Mesendoderm (in vitro differentiated cells): ENCODE data around the gene PVR.

Experiments used
- DNase-seq: peaks from one replicate; pipeline ENCODE4 v3.0.0; 2013
- H2AK5ac ChIP-seq: 2 replicates; pipeline ENCODE4 v1.6.1; 2013; ENCODE audit warnings: low read length, inconsistent platforms
- H2BK120ac ChIP-seq: 2 replicates; pipeline ENCODE4 v1.6.1; 2013; ENCODE audit warnings: low read depth, mild to moderate bottlenecking, low read length, moderate library complexity, mixed read lengths
- H2BK15ac ChIP-seq: replicated peaks from 2 replicates; pipeline ENCODE4 v1.6.1; 2013; ENCODE audit warnings: low read depth, mild to moderate bottlenecking, moderate library complexity
- H2BK5ac ChIP-seq: 2 replicates; pipeline ENCODE4 v1.6.1; 2013; ENCODE audit warnings: low read length, inconsistent platforms
- H3K18ac ChIP-seq: 2 replicates; pipeline ENCODE4 v1.6.1; 2013; ENCODE audit warnings: mild to moderate bottlenecking, low read length, mixed read lengths
- H3K23ac ChIP-seq: one replicate; pipeline ENCODE4 v1.6.1; 2013; ENCODE audit warnings: low read length
- H3K27ac ChIP-seq: 2 replicates; pipeline ENCODE4 v1.5.1; 2013; ENCODE audit warnings: low read depth, mild to moderate bottlenecking, inconsistent platforms, low read length, moderate library complexity
- H3K27me3 ChIP-seq: 2 replicates; pipeline ENCODE4 v1.6.1; 2013; ENCODE audit warnings: low read length, control low read depth, mild to moderate bottlenecking, inconsistent platforms; ENCODE audit not compliant: insufficient read depth, poor library complexity
- H3K36me3 ChIP-seq: 2 replicates; pipeline ENCODE4 v1.6.1; 2013; ENCODE audit warnings: low read length, inconsistent platforms; ENCODE audit not compliant: control insufficient read depth, insufficient read depth
- H3K4ac ChIP-seq: one replicate; pipeline ENCODE4 v1.6.1; 2013; ENCODE audit warnings: low read depth, mild to moderate bottlenecking, low read length, moderate library complexity
- H3K4me1 ChIP-seq: 2 replicates; pipeline ENCODE4 v1.6.1; 2013; ENCODE audit warnings: low read depth, low read length, inconsistent platforms; ENCODE audit not compliant: control insufficient read depth
- H3K4me2 ChIP-seq: 2 replicates; pipeline ENCODE4 v1.6.1; 2013; ENCODE audit warnings: low read length
- H3K4me3 ChIP-seq: 2 replicates; pipeline ENCODE4 v1.5.1; 2013; ENCODE audit warnings: mild to moderate bottlenecking, low read length
- H3K56ac ChIP-seq: one replicate; pipeline ENCODE4 v1.6.1; 2013; ENCODE audit warnings: low read length
- H3K79me1 ChIP-seq: 2 replicates; pipeline ENCODE4 v1.6.1; 2013; ENCODE audit warnings: low read length, inconsistent platforms
- H3K79me2 ChIP-seq: 2 replicates; pipeline ENCODE4 v1.6.1; 2013; ENCODE audit warnings: mild to moderate bottlenecking, low read length; ENCODE audit not compliant: control insufficient read depth, insufficient read depth
- H3K9ac ChIP-seq: 2 replicates; pipeline ENCODE4 v1.6.1; 2013; ENCODE audit warnings: low read length, inconsistent platforms
- H4K5ac ChIP-seq: one replicate; pipeline ENCODE4 v1.6.1; 2013; ENCODE audit warnings: low read length
- H4K8ac ChIP-seq: one replicate; pipeline ENCODE4 v1.6.1; 2013; ENCODE audit warnings: low read depth, mild to moderate bottlenecking, control low read depth, low read length, moderate library complexity
- WGBS: extraction: QIAGEN DNeasy Blood & Tissue Kit; methylation state at CpG from one replicate; pipeline ENCODE4 v1.1.7; 2013; ENCODE audit warnings: low lambda C conversion rate, missing lambda C conversion rate; ENCODE audit not compliant: insufficient coverage; ENCODE audit errors: extremely low coverage; 5-methylcytosine and 5-hydroxymethylcytosine counted together

The PVR gene

GRCh38 chr19:44672226-44672625, 28.5 kb downstream of the PVR start:
- Histone ChIP-seq H4K8ac (no peak overlapping the region), H2BK120ac (no peak overlapping the region), H3K27ac (no peak overlapping the region), H3K4me3 (no peak overlapping the region), H3K79me2 (no peaks in the 10 kb centered on the region), H2BK15ac (no peak overlapping the region), H3K9ac (no peak overlapping the region), H3K27me3 (no peaks in the 10 kb centered on the region), H3K36me3 (no peaks in the 10 kb centered on the region), H3K4me1 (no peaks in the 10 kb centered on the region), H3K79me1 (no peaks in the 10 kb centered on the region), H2AK5ac (no peak overlapping the region), H2BK5ac (no peak overlapping the region), H3K56ac (no peak overlapping the region), H3K4ac (no peak overlapping the region), H3K18ac (no peak overlapping the region), H3K23ac (peak overlapping the region; percentile 45), H3K4me2 (no peak overlapping the region), H4K5ac (no peak overlapping the region)
- WGBS, result no CpG with 5 or more reads among the region's 1 CpG
- DNase-seq, result no peak

DNA sequence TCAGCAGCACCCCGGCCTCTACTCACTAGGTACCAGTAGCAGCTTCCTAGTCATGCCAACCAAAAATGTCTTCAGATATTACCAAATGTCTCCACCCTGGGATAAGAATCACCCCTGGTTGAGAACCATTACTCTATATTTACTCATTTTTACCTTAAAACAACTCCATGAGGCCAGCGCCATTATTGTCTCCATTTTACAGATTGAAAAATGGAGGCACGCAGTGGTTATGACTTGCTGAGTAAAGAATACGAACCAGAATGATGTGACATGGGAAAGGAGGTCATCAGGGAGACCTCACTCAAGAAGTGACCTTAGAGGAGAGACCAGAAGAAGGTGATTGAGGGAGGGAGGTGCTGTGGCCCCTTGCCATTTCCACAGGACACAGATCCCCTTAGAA, 29.8 kb downstream of the PVR start:
- H3K56ac ChIP-seq, result no peak overlapping the region
- H3K4me2 ChIP-seq, result no peak overlapping the region
- H3K4ac ChIP-seq, result no peak overlapping the region
- H3K9ac ChIP-seq, result no peak overlapping the region
- no peak overlapping the region for H2BK120ac ChIP-seq
- no peak overlapping the region for H2BK15ac ChIP-seq
- H2AK5ac ChIP-seq, result no peak overlapping the region
- no peak overlapping the region for H4K5ac ChIP-seq
- H3K4me1 ChIP-seq, result no peaks in the 10 kb centered on the region
- no peak for DNase-seq
- H3K79me1 ChIP-seq, result no peaks in the 10 kb centered on the region
- no peak overlapping the region for H3K27ac ChIP-seq
- H3K23ac ChIP-seq, result no peak overlapping the region
- H3K18ac ChIP-seq, result no peak overlapping the region
- no peak overlapping the region for H2BK5ac ChIP-seq
- no peaks in the 10 kb centered on the region for H3K27me3 ChIP-seq
- no peaks in the 10 kb centered on the region for H3K79me2 ChIP-seq
- WGBS, result no CpG with 5 or more reads among the region's 4 CpGs
- no peak overlapping the region for H3K4me3 ChIP-seq
- no peak overlapping the region for H4K8ac ChIP-seq
- no peaks in the 10 kb centered on the region for H3K36me3 ChIP-seq

DNA sequence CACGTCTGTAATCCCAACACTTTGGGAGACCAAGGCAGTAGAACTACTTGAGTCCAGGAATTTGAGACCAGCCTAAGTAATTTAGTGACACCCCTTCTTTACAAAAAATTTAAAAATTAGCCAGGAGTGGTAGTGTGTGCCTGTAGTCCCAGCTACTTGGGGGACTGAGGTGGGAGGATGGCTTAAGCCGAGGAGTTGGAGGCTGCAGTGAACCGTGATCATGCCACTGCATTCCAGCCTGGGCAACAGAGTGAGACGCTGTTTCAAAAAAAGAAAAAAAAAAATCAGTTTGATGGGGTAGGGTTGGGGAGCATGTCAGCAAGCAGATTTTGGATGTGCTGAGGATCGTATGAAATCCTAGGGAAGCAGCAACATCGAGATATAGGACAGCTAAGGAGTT, 31.8 kb downstream of the PVR start:
- H3K27ac ChIP-seq, result no peak overlapping the region
- no peak overlapping the region for H3K4me2 ChIP-seq
- H3K79me1 ChIP-seq, result no peaks in the 10 kb centered on the region
- no peaks in the 10 kb centered on the region for H3K27me3 ChIP-seq
- no peaks in the 10 kb centered on the region for H3K36me3 ChIP-seq
- H3K4me1 ChIP-seq, result no peaks in the 10 kb centered on the region
- H3K4ac ChIP-seq, result no peak overlapping the region
- H3K56ac ChIP-seq, result no peak overlapping the region
- H3K18ac ChIP-seq, result no peak overlapping the region
- no peak overlapping the region for H4K5ac ChIP-seq
- no peak overlapping the region for H2BK15ac ChIP-seq
- H3K9ac ChIP-seq, result no peak overlapping the region
- DNase-seq, result no peak
- H4K8ac ChIP-seq, result no peak overlapping the region
- H3K4me3 ChIP-seq, result no peak overlapping the region
- no peak overlapping the region for H2BK5ac ChIP-seq
- no peak overlapping the region for H3K23ac ChIP-seq
- WGBS, result no CpG with 5 or more reads among the region's 6 CpGs
- H2AK5ac ChIP-seq, result no peak overlapping the region
- H3K79me2 ChIP-seq, result no peaks in the 10 kb centered on the region
- H2BK120ac ChIP-seq, result no peak overlapping the region

DNA sequence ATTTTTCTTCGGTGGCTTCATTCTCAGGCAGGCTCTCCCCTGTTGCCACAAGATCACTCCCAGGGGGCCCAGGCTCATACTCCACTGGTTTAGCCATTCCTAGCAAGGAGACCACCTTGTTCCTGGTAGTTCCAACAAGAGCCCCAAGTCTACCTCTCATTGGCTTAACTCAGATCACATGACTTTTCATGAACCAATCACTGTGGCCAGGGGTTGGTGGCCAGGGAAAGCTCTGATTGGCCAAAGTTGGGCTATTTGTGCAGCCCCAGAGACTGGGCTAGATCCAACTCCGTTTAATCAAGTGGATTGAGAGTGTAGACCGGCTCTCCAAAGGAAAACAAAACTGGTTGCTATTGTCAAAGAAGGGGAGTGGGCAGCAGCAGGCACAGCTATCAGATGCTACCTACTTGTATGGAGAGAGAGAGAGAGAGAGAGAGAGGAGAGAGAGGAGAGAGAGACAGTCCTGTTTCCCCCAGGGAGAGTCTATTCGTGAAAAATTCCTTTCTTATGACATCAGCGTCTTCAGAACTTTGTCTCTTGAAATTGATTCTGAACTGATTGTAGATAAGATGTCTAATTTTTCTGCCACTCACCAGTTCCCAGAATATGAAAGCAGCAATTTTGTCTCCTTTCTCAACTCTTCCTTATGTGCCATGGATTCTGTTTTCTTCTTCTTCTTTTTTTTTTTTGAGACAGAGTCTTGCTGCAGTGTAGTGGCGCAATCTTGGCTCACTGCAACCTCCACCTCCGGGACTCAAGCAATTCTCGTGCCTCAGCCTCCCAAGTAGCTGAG, 33.5 kb downstream of the PVR start:
- H3K27ac ChIP-seq, result no peak overlapping the region

DNA sequence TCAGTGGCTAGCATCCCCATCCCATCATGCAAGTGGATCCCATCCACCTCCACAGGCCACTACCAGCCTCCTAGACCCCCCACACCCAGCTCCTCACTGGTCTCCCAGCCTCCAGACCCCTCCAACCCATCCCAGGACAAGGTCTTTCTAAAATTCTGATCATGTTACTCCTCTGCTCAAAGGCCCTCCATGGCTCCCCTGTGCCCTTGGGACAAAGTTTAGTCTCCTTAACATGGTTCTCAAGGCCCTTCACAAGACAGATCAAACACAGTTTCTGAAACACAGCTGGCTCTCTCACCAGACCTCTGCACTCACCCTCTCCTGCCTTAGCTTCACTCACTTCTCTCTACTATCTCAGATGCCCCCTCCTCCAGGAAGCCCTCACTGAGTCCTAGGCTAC, 36.8 kb downstream of the PVR start:
- Histone ChIP-seq H2BK15ac (no peak overlapping the region), H3K9ac (no peak overlapping the region), H3K23ac (no peak overlapping the region), H4K8ac (no peak overlapping the region), H3K36me3 (no peaks in the 10 kb centered on the region), H3K4me1 (no peaks in the 10 kb centered on the region), H3K18ac (no peak overlapping the region), H2BK120ac (no peak overlapping the region), H4K5ac (no peak overlapping the region), H3K27me3 (no peaks in the 10 kb centered on the region), H3K56ac (no peak overlapping the region), H3K4me2 (no peak overlapping the region), H3K4ac (no peak overlapping the region), H3K79me2 (no peaks in the 10 kb centered on the region), H2AK5ac (no peak overlapping the region), H3K79me1 (no peaks in the 10 kb centered on the region), H3K27ac (no peak overlapping the region), H3K4me3 (no peak overlapping the region), H2BK5ac (no peak overlapping the region)
- no peak for DNase-seq

More for the DNA sequence above, 33.5 kb downstream of the PVR start:
- Histone ChIP-seq H3K18ac (no peak overlapping the region), H3K9ac (no peak overlapping the region), H2BK5ac (no peak overlapping the region), H2BK120ac (no peak overlapping the region), H4K5ac (no peak overlapping the region), H3K23ac (no peak overlapping the region), H4K8ac (peak overlapping the region; percentile 97), H3K27me3 (no peaks in the 10 kb centered on the region), H3K4me3 (no peak overlapping the region), H3K36me3 (no peaks in the 10 kb centered on the region), H2BK15ac (no peak overlapping the region), H3K56ac (no peak overlapping the region), H3K4me1 (no peaks in the 10 kb centered on the region), H3K79me1 (no peaks in the 10 kb centered on the region), H3K79me2 (no peaks in the 10 kb centered on the region), H3K4ac (no peak overlapping the region), H2AK5ac (no peak overlapping the region), H3K4me2 (no peak overlapping the region)
- DNase-seq, result peak; percentile 86
- WGBS, result no CpG with 5 or more reads among the region's 8 CpGs
